HepG2 (cell line): ENCODE results near the gene ZC3H15. TPM values are rescaled to one million over a fixed set of nuclear protein-coding genes. Genes with fewer than 3 reads are reported as not detected.
A peak's percentile ranks its signal among the peaks of the same experiment; 100 is the strongest.

Source experiments
- ATAC-seq: fragments of 200-7000 bp; cut with Tn5 transposase; 3 replicates; pipeline ENCODE4 v1.9.1; 2020; ENCODE audit warnings: mild to moderate bottlenecking, moderate library complexity
- BruUV-seq: library from RNA; stranded (reverse); fragments of 400-500 nt; replicated peaks from 2 replicates; lab custom pipeline; 2021; lab: Mats Ljungman, UMichigan
- CTCF ChIA-PET: fragments of 300-600 bp; formaldehyde crosslinking; extraction: SDS; loops from one replicate; lab custom pipeline; 2021; ENCODE audit warnings: low total read pairs, inconsistent platforms, low intra/inter-chr PET ratio; lab: Yijun Ruan, JAX
- POLR2A ChIA-PET: fragments of 350-600 bp; sonication (Branson Sonifier 250); formaldehyde crosslinking; loops from one replicate; lab custom pipeline; 2020; ENCODE audit warnings: antibody characterized with exemption, inconsistent platforms; lab: Yijun Ruan, JAX
- DNase-seq: peaks from one replicate; pipeline ENCODE4 v3.0.0-alpha.2; 2015; ENCODE audit warnings: low spot score
- FAIRE-seq: peaks from 3 replicates; lab custom pipeline; 2011; peaks lifted over from hg19 to GRCh38; lab: Jason Lieb, UNC
- H2AFZ ChIP-seq: one replicate; pipeline ENCODE4 v1.6.1; 2011; ENCODE audit warnings: low read length, inconsistent platforms
- H3K27ac ChIP-seq: fragments of 300-600 bp; 3 replicates; pipeline ENCODE4 v1.8.0; 2011; ENCODE audit warnings: mixed run types, mild to moderate bottlenecking, mixed read lengths, low read length, inconsistent platforms; ENCODE audit not compliant: insufficient read depth; ENCODE audit errors: extremely low read length
- H3K27me3 ChIP-seq, 2 experiments: fragments of 200-600 bp in 1 of 2; 2 replicates in 1 of 2; 3 replicates in 1 of 2; pipeline versions ENCODE4 v1.6.0 to v1.8.0; 2011; ENCODE audit warnings: low read length in 2 of 2, mild to moderate bottlenecking in 2 of 2, moderate library complexity in 2 of 2, inconsistent platforms in 1 of 2; ENCODE audit not compliant: insufficient read depth in 2 of 2, control insufficient read depth in 1 of 2
- H3K36me3 ChIP-seq, 2 experiments: fragments of 200-600 bp in 1 of 2; replicated peaks in 1 of 2; 2 replicates in 1 of 2; 3 replicates in 1 of 2; pipeline versions ENCODE4 v1.5.1 to v1.8.0; 2011; ENCODE audit warnings: low read length in 2 of 2, inconsistent platforms in 1 of 2; ENCODE audit not compliant: insufficient read depth in 2 of 2, control insufficient read depth in 1 of 2
- H3K4me1 ChIP-seq: 2 replicates; pipeline ENCODE4 v1.5.1; 2012; ENCODE audit warnings: low read length, inconsistent platforms; ENCODE audit not compliant: insufficient read depth
- H3K4me2 ChIP-seq: 2 replicates; pipeline ENCODE4 v1.6.0; 2011; ENCODE audit warnings: low read depth, low read length, inconsistent platforms
- H3K4me3 ChIP-seq, 3 experiments: fragments of 200-600 bp in 1 of 3; sonication (generic), shearing (Covaris generic) in 1 of 3; replicated peaks in 1 of 3; 2 replicates each; pipeline ENCODE4 v1.5.1; 2011 to 2016; ENCODE audit warnings: low read length in 3 of 3, inconsistent platforms in 2 of 3, low read depth in 2 of 3, mild to moderate bottlenecking in 2 of 3, control low read depth in 1 of 3, mixed read lengths in 1 of 3; ENCODE audit not compliant: insufficient read depth in 1 of 3
- H3K79me2 ChIP-seq: one replicate; pipeline ENCODE4 v1.6.1; 2011; ENCODE audit warnings: low read length, inconsistent platforms; ENCODE audit not compliant: insufficient read depth
- H3K9ac ChIP-seq: 2 replicates; pipeline ENCODE4 v1.6.0; 2011; ENCODE audit warnings: mild to moderate bottlenecking, low read depth, low read length, inconsistent platforms; ENCODE audit not compliant: insufficient read depth
- H3K9me3 ChIP-seq: 2 replicates; pipeline ENCODE4 v1.5.1; 2012; ENCODE audit warnings: mild to moderate bottlenecking, low read length
- H4K20me1 ChIP-seq: 2 replicates; pipeline ENCODE4 v1.6.0; 2011; ENCODE audit warnings: inconsistent platforms, mild to moderate bottlenecking, low read length, moderate library complexity; ENCODE audit not compliant: insufficient read depth
- MTA1 ChIP-seq: sonication (generic); formaldehyde crosslinking; IDR thresholded peaks from 2 replicates; pipeline ENCODE4 v1.4.0; 2020; ENCODE audit warnings: missing genetic modification reagents, mild to moderate bottlenecking, borderline replicate concordance
- MYNN ChIP-seq: sonication (generic); formaldehyde crosslinking; IDR thresholded peaks from 2 replicates; pipeline ENCODE4 v1.4.0; 2020; ENCODE audit warnings: mild to moderate bottlenecking, low read depth, missing genetic modification reagents
- MZF1 ChIP-seq: sonication (generic); formaldehyde crosslinking; IDR thresholded peaks from 2 replicates; pipeline ENCODE4 v1.8.1; 2023; ENCODE audit warnings: mild to moderate bottlenecking, missing genetic modification reagents, borderline replicate concordance
- RAD21 ChIP-seq: fragments of 450-650 bp; formaldehyde crosslinking; IDR thresholded peaks from 2 replicates; pipeline ENCODE4 v1.5.0; 2020; ENCODE audit warnings: mild to moderate bottlenecking
- RCOR2 ChIP-seq: IDR thresholded peaks from 2 replicates; pipeline ENCODE4 v1.6.1; 2016; ENCODE audit warnings: missing biosample characterization, missing genetic modification reagents
- SMAD3 ChIP-seq: sonication (generic); formaldehyde crosslinking; IDR thresholded peaks from 2 replicates; pipeline ENCODE4 v1.4.0; 2020; ENCODE audit warnings: missing genetic modification reagents
- ZSCAN22 ChIP-seq: sonication (generic); formaldehyde crosslinking; IDR thresholded peaks from 2 replicates; pipeline ENCODE4 v1.4.0; 2020; ENCODE audit warnings: mild to moderate bottlenecking, missing genetic modification reagents
- ZSCAN25 ChIP-seq: sonication (generic); formaldehyde crosslinking; IDR thresholded peaks from 2 replicates; pipeline ENCODE4 v1.8.0; 2022; ENCODE audit warnings: mild to moderate bottlenecking, missing genetic modification reagents
- WGBS: methylation state at CpG from one replicate; pipeline ENCODE4 v1.1.6; 2017; ENCODE audit warnings: low lambda C conversion rate; 5-methylcytosine and 5-hydroxymethylcytosine counted together
- in situ Hi-C: cut with HindIII; loops from 2 replicates; pipeline ENCODE4 v1.10.0; 2017; ENCODE audit warnings: low pct_unique_long_range_greater_than_20kb; ENCODE audit not compliant: extremely low pct_ligation_motif_present
- intact Hi-C: fragments of 100-400 bp; cut with micrococcal nuclease; formaldehyde crosslinking; loops from one replicate; pipeline ENCODE4 v1.10.0; 2022; ENCODE audit not compliant: unreplicated experiment
- polyA plus RNA-seq, 8 experiments: library from polyadenylated mRNA; depleted of rRNA in 3 of 8; stranded (reverse) in 7 of 8; unstranded in 1 of 8; fragments of >200 nt; fragmentation: Illumina TruSeq in 4 of 8; extraction: Trizol in 4 of 8; gene quantifications; 2 replicates each; pipeline versions ENCODE4 v1.2.1 to v1.2.3, GENCODE V29; 2011 to 2016; ENCODE audit warnings: low read depth in 4 of 8, missing spikeins in 1 of 8, mixed read lengths in 1 of 8; ENCODE audit not compliant: insufficient read depth in 1 of 8
- total RNA-seq, 5 experiments: library from RNA; depleted of rRNA; stranded (reverse); fragments of >200 nt; fragmentation: Illumina TruSeq; extraction: Trizol; gene quantifications; 2 replicates each; pipeline ENCODE4 v1.2.3, GENCODE V29; 2016; ENCODE audit warnings: low read depth in 1 of 5
- TF ChIP-seq, protein P1 (sequence below): sonication (generic); formaldehyde crosslinking; IDR thresholded peaks from 2 replicates; pipeline ENCODE4 v1.5.0; 2020; ENCODE audit warnings: mild to moderate bottlenecking, missing genetic modification reagents

ZC3H15 gene
- total and polyA plus RNA-seq, 2 of the 13 experiments (the other 11 are each of a cell fraction or from before 2014, with no cell fraction given): 84.6 to 168 TPM

DNA sequence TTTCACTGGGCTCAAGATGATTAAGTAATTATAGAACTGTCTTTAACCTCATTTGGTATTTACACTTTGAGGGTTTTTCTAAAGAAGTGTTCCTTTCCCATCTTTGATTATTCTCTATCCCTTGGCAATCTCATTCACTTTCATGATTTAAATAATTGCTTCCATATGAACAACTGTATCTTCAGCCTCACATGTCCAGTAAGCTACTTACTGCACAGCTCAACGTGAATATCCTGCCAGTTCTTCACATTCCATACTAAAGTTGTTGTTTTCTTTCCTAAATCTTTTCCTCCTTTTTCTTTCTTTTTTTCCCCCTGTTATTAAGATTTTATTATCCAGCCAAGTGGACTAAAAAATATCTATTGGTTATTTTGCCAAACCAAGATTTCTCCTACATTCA lies 37.7 kb downstream of the ZC3H15 start (continued):
- TF ChIP-seq MYNN (CRISPR knock-in tag) (no peak), ZSCAN22 (CRISPR knock-in tag) (no peak), MTA1 (CRISPR knock-in tag) (no peak), ZSCAN25 (CRISPR knock-in tag) (no peak), SMAD3 (no peak), MZF1 (no peak)

DNA sequence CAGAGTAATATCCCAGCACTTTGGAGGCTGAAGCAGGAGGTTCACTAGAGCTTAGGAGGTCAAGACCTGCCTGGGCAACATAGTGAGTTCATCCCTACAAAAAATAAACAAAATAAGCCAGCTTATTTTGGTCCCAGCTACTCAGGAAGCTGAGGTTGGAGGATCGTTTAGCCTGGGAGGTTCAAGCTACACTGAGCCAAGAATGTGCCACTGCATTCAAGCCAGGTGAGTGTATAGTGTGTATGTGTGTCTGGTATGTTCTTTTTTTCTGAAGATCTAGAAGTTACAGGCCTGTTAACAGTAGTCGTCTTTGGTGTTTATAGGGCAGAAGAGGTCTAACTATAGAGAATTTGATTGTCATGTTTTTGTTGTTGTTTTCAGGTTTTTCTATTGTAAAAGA lies 40.2 kb downstream of the ZC3H15 start:
- in situ Hi-C loops: no loop called here
- TF ChIP-seq, protein P1, sequence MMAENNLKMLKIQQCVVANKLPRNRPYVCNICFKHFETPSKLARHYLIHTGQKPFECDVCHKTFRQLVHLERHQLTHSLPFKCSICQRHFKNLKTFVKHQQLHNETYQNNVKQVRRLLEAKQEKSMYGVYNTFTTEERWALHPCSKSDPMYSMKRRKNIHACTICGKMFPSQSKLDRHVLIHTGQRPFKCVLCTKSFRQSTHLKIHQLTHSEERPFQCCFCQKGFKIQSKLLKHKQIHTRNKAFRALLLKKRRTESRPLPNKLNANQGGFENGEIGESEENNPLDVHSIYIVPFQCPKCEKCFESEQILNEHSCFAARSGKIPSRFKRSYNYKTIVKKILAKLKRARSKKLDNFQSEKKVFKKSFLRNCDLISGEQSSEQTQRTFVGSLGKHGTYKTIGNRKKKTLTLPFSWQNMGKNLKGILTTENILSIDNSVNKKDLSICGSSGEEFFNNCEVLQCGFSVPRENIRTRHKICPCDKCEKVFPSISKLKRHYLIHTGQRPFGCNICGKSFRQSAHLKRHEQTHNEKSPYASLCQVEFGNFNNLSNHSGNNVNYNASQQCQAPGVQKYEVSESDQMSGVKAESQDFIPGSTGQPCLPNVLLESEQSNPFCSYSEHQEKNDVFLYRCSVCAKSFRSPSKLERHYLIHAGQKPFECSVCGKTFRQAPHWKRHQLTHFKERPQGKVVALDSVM (CRISPR knock-in tag): peak; percentile 74
- TF ChIP-seq RCOR2 (CRISPR knock-in tag): no peak
- TF ChIP-seq RAD21 (CRISPR knock-in tag): no peak

More for the DNA sequence above, 40.2 kb downstream of the ZC3H15 start:
- no peak overlapping the region for H2AFZ ChIP-seq
- ChIA-PET CTCF (no interaction called here), POLR2A (interaction anchor here (1.3 kb wide), 1 partner anchor 63 kb away, joined by 3 read pairs; the partner anchor contains the start of gene ITGAV)
- no peaks in the 10 kb centered on the region for H3K27me3 ChIP-seq
- BruUV-seq: no TSS peak
- no peak overlapping the region for H3K27ac ChIP-seq
- ATAC-seq (peak; percentile 16; the same call in 1 of the 3 replicates), FAIRE-seq (no peak), DNase-seq (no peak)
- no peaks in the 10 kb centered on the region for H3K9me3 ChIP-seq
- H3K79me2 ChIP-seq: no peaks in the 10 kb centered on the region
- no peak overlapping the region for H3K4me3 ChIP-seq
- intact Hi-C loops: no loop called here
- no peak overlapping the region for H3K9ac ChIP-seq
- no peaks in the 10 kb centered on the region for H4K20me1 ChIP-seq
- H3K36me3 ChIP-seq: no peaks in the 10 kb centered on the region; a peak in 1 of 5 replicates
- H3K4me2 ChIP-seq: no peak overlapping the region
- peaks cover 15% of the 10 kb centered on the region for H3K4me1 ChIP-seq
- 68% methylated on average over 2 of the region's 2 CpGs for WGBS
